GM10248 (cell line): ENCODE results near the gene ZNF783.

Experiments used
- CTCF ChIA-PET: fragments of 300-600 bp; sonication (Branson Sonifier 250); formaldehyde crosslinking; extraction: SDS; loops from one replicate; lab custom pipeline; 2021; ENCODE audit warnings: antibody characterized with exemption; lab: Yijun Ruan, JAX
- POLR2A ChIA-PET: fragments of 350-650 bp; sonication (Branson Sonifier 250); formaldehyde crosslinking; extraction: SDS; loops from one replicate; lab custom pipeline; 2020; ENCODE audit warnings: antibody characterized with exemption; lab: Yijun Ruan, JAX
- DNase-seq: peaks from one replicate; pipeline ENCODE4 v3.0.0; 2012; ENCODE audit errors: extremely low spot score
- TF ChIP-seq, protein P1 (sequence below): IDR thresholded peaks from 2 replicates; pipeline ENCODE4 v1.5.1; 2012; ENCODE audit warnings: mild to moderate bottlenecking, low read depth; ENCODE audit errors: extremely low read depth, missing control alignments, control extremely low read depth

The ZNF783 gene

GRCh38 chr7:149278396-149278795, 16.4 kb downstream of the ZNF783 start:
- TF ChIP-seq, protein P1, sequence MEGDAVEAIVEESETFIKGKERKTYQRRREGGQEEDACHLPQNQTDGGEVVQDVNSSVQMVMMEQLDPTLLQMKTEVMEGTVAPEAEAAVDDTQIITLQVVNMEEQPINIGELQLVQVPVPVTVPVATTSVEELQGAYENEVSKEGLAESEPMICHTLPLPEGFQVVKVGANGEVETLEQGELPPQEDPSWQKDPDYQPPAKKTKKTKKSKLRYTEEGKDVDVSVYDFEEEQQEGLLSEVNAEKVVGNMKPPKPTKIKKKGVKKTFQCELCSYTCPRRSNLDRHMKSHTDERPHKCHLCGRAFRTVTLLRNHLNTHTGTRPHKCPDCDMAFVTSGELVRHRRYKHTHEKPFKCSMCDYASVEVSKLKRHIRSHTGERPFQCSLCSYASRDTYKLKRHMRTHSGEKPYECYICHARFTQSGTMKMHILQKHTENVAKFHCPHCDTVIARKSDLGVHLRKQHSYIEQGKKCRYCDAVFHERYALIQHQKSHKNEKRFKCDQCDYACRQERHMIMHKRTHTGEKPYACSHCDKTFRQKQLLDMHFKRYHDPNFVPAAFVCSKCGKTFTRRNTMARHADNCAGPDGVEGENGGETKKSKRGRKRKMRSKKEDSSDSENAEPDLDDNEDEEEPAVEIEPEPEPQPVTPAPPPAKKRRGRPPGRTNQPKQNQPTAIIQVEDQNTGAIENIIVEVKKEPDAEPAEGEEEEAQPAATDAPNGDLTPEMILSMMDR = no peak
- DNase-seq = no peak
- ChIA-PET CTCF (interaction anchor here (1.0 to 1.2 kb wide), 2 partner anchors 16 to 17 kb away, joined by 3 read pairs; partner anchors contain the start of gene ZNF783), POLR2A (interaction anchor here (1.0 kb wide), 1 partner anchor 17 kb away, joined by 3 read pairs; the partner anchor contains the start of gene ZNF783)

GRCh38 chr7:149279111-149279743, 17.2 kb downstream of the ZNF783 start:
- CTCF ChIA-PET = no interaction called here

GRCh38 chr7:149280151-149280550, 18.2 kb downstream of the ZNF783 start:
- DNase-seq = no peak
- TF ChIP-seq, protein P1 = no peak
- POLR2A ChIA-PET = no interaction called here
- CTCF ChIA-PET = interaction anchor here (0.9 to 1.3 kb wide), 3 partner anchors 11 to 179 kb away, joined by 3 to 4 read pairs (median 4); partner anchors contain the start of gene ZNF783

More at GRCh38 chr7:149279111-149279743, 17.2 kb downstream of the ZNF783 start:
- no peak for DNase-seq
- TF ChIP-seq, protein P1 = no peak
- POLR2A ChIA-PET = no interaction called here

- ChIA-PET POLR2A (no interaction called here), CTCF (interaction anchor here (0.9 to 1.3 kb wide), 3 partner anchors 10 to 178 kb away, joined by 3 to 4 read pairs (median 4); partner anchors contain the start of gene ZNF783)
Measured at GRCh38 chr7:149280661-149281507, 18.9 kb downstream of the ZNF783 start.

DNA sequence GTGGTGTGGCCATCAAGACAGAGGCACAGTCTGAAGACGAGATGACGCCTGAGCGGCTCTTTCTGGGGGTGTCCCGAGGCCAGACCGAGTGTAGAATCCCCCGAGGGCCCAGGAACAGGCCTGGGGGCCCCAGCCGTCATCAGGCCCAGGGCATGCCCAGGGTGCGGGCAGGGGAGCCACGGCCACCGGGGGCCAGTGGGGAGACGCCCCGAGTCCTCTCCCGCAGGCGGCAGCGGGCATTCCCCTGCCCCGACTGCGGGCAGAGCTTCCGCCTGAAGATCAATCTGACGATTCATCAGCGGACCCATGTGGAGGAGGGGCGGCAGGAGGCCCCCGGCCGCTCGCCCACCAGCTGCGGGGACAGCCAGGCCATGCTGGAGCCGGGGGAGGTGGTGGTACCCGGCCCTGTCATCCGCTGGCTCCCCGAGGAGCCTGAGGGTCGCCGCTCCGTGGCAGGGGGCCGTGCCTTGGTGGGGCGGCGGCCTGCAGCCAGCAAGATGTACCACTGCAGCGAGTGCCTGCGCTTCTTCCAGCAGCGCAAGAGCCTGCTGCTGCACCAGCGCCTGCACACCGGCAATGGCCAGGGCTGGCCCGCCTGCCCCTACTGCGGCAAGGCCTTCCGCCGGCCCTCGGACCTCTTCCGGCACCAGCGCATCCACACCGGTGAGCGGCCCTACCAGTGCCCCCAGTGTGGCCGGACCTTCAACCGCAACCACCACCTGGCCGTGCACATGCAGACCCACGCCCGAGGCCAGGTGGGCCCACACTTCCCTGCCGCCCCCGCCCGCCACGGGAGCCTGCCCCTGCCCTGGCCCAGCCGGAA, 19.7 kb downstream of the ZNF783 start:
- CTCF ChIA-PET = interaction anchor here (1.3 kb wide), 2 partner anchors 9 to 177 kb away, joined by 3 to 4 read pairs; no protein-coding TSS in a partner anchor
- DNase-seq = no peak
- TF ChIP-seq, protein P1 = no peak
- POLR2A ChIA-PET = no interaction called here

More at GRCh38 chr7:149280661-149281507, 18.9 kb downstream of the ZNF783 start:
- DNase-seq = no peak
- TF ChIP-seq, protein P1 = no peak

GRCh38 chr7:149282331-149282655, 20.3 kb downstream of the ZNF783 start:
- TF ChIP-seq, protein P1 = no peak
- DNase-seq = no peak
- ChIA-PET CTCF (no interaction called here), POLR2A (no interaction called here)
